ENCODE measurements around the gene KAT8.
"Not testable (repeated sequence)": the region's sequence is repeated elsewhere in the genome, so short reads cannot be mapped to it uniquely, and the experiment has no call there.

KAT8 gene

DNA sequence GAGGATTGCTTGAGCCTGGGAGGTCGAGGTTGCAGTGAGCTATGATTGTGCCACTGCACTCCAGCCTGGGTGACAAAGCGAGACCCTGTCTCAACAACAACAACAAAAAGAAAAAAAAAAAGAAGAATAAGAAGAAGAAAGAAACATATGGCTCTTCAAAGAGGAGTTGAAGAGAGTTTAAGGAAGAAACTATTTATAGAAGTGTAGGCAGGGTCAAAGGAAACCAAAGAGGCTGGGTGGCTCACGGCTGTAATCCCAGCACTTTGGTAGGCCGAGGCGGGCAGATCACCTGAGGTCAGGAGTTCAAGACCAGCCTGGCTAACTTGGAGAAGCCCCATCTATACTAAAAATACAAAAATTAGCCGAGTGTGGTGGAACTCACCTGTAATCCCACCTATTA lies 33.5 kb downstream of the KAT8 start:
- DNase-seq, result not testable (repeated sequence)

DNA sequence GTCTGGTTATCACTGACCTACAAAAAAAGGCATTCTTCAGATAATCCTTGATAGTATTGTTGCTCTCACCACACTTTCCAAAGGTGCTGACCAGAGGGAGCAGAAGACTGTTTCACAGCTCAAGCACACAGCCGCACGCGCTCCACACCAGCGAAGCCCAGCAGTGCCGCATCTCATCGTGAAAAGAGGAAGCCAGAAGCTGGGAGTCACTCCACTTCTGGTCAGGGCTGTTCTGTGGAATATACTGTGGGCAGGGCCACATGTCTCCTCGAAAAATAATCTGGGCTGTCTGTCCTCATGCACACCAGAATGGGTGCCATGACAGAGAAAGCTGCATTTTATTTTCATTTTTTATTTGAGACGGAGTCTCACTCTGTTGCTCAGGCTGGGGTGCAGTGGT lies 39.7 kb downstream of the KAT8 start:
- no peak for DNase-seq

DNA sequence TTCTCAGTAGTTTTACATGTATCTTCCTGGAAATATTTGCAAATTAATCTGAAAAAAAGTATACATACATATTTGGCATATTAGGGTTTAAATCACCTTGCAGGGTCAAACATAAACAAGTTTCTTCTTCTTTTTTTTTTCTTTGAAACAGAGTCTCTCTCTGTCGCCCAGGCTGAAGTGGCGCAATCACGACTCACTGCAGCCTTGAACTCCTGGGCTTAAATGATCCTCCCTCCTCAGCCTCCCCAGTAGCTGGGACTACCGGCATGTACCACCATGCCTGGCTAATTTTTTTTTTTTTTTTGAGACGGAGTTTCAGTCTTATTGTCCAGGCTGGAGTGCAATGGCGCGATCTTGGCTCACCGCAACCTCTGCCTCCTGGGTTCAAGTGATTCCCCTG lies 49.9 kb downstream of the KAT8 start:
- DNase-seq, result no peak

DNA sequence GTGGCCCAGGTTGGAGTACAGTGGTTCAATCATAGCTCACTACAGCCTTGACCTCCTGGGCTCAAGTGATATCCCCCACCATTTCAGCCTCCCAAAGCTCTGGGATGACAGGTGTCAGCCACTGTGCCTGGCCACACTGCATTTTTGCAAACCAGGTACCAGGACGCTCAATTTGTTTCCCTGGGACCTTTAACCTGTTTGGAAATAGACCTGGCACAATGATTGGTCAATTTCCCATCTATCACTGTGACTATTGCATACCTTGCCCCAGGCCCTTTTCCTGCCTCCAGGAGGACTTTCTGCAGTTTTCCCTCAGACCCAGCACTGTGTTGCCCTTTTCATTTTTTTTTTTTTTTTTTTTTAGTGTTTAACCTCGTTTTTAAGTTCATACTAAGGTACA lies 51.4 kb downstream of the KAT8 start:
- DNase-seq, result no peak

DNA sequence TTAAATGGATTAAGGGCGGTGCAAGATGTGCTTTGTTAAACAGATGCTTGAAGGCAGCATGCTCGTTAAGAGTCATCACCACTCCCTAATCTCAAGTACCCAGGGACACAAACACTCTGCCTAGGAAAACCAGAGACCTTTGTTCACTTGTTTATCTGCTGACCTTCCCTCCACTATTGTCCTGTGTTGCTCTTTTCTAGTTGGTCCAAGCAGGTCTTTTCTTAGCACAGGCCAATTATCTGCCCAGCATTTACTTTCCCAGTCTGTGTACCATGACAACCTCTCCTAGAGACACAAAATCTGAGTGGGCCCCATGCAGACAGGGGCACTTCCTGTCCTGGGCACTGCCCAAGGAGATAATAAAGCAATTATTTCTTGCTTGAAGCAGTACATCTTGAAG lies 52.6 kb downstream of the KAT8 start:
- DNase-seq, result not testable (repeated sequence)

DNA sequence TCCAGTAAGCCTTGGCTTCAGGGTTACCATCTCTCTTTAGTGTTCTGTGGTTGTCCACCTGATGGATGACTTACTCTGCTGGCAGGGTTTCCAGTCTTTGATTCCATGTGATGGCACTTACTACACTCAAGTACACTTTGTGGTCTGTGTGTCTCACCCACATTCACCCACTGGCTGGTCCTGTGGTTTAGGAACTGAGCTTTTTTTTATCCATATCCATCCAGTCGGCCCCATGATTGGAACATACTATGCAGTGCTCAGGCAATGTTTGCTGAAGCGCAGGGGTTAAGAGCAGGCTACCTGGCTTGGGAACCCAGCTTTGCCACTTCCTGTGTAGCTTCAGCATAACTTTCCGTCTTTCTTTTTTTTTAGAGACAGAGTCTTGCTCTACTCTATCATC lies 59.7 kb downstream of the KAT8 start:
- DNase-seq, result no peak

DNA sequence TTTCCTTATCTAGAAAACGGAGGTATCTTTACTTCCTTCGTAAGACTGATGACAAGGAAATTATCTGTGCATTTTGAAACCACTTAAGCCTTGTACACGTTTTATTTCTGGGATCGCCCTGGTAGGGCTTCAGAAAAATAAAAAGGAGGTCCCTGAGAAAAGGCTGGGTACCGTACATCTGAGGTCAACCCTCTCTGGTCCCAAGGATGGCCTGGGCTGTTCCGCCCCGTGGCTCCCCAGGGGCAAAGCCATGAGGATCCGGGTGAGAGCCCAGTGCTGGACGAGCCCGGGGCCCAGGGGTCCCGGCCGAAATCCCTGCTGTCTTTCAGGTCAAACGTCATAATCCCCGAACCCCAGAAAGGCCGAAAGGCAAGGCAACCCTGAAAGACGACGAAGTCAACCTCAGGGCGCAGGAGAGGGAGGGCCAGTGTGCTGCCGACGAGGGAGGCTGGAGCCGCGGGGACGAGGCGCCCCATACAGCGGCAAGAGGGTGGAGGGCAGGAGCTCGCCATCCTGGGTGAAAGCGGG lies 61.8 kb downstream of the KAT8 start:
- no peak for DNase-seq

DNA sequence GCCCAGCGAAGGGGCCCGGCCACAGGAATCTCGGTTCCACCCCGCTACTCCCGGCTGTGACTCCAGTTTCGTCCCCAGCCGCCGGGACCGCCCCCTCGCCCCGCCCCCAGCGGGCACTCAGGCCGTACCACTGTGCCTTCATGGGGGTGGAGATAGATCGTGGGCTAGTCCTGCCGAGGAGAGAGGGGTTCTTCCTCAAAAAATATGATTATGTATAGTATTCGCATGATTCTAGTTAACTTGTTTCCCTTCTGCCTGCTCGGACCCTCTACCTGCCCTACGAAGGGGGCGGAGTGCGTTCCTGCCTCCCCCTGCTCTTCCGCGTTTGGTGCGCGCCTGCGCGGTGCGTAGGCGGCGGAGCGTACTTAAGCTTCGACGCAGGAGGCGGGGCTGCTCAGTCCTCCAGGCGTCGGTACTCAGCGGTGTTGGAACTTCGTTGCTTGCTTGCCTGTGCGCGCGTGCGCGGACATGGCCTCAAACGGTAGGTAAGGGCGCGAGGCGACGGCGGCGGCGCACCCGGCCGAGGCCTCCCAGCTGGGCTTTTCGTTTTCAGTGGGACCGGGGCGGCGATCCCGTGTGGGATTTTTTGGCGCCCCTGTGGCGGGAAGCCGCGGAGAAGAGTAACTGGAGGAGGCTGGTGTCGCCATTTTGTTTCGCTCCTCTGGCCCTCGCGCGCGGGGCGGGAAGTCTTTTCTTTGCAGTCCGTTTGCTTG lies 62.4 kb downstream of the KAT8 start, which contains the start of gene FUS:
FUS (plus strand) TSS at position 393 of the 713 bp plus-strand sequence; CDS start at position 469, 76 bp downstream.
- peak; percentile 59 to 88 for DNase-seq
